HUES6 (cell line): ENCODE data around the gene DUSP2.

ENCODE experiments used
- H3K27ac ChIP-seq: 2 replicates; pipeline ENCODE4 v1.7.0; 2013; ENCODE audit warnings: low read depth, mild to moderate bottlenecking, low read length, inconsistent platforms
- H3K27me3 ChIP-seq: 2 replicates; pipeline ENCODE4 v1.6.1; 2013; ENCODE audit warnings: low read length; ENCODE audit not compliant: control insufficient read depth, insufficient read depth
- H3K36me3 ChIP-seq: 2 replicates; pipeline ENCODE4 v1.6.1; 2013; ENCODE audit warnings: low read length; ENCODE audit not compliant: control insufficient read depth, insufficient read depth
- H3K4me1 ChIP-seq: 2 replicates; pipeline ENCODE4 v1.6.1; 2013; ENCODE audit warnings: low read length; ENCODE audit not compliant: control insufficient read depth, insufficient read depth
- H3K4me3 ChIP-seq: 2 replicates; pipeline ENCODE4 v1.5.1; 2013; ENCODE audit warnings: low read depth, low read length
- H3K9ac ChIP-seq: one replicate; pipeline ENCODE4 v1.6.1; 2013; ENCODE audit warnings: mild to moderate bottlenecking, low read length
- H3K9me3 ChIP-seq: 2 replicates; pipeline ENCODE4 v1.6.1; 2013; ENCODE audit warnings: low read depth, low read length; ENCODE audit not compliant: control insufficient read depth, insufficient read depth

The DUSP2 gene, protein sequence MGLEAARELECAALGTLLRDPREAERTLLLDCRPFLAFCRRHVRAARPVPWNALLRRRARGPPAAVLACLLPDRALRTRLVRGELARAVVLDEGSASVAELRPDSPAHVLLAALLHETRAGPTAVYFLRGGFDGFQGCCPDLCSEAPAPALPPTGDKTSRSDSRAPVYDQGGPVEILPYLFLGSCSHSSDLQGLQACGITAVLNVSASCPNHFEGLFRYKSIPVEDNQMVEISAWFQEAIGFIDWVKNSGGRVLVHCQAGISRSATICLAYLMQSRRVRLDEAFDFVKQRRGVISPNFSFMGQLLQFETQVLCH

DNA sequence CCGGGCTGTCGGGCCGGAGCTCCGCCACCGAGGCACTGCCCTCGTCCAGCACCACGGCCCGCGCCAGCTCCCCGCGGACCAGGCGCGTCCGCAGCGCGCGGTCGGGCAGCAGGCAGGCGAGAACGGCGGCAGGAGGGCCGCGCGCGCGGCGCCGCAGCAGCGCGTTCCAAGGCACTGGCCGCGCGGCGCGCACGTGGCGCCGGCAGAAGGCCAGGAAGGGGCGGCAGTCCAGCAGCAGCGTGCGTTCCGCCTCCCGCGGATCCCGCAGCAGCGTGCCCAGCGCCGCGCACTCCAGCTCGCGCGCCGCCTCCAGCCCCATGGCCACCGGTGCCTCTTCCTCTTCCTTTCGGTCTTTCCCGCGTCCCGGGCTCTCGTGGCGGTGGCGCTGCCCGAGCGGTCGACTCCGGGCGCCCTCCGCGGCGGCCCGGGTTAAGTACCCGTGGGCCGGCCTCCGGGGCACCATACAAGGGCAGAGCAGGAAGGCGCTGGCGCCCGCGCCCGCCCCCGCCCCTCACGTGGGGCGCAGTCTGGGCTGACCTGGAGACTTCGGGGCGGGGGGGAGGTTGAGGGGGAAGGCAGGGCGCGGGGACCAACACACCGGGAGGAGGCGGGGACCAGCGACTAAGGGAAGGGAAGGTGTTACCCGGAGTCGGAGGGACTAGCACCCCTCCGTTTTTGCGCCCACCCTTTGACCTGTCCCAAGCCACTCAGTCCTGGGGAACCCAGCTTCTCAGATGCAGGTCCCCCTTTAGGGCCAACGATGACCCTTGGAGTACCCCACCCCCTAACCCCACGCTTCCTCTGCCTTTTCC, at the start of gene DUSP2:
Gene DUSP2 (minus strand): TSS at position 405 of the 812 bp plus-strand sequence. CDS start 86 bp downstream, at position 319.
- Histone ChIP-seq H3K4me3 (peak within 1 kb of the TSS; percentile 52), H3K4me1 (peaks cover 39% of the 10 kb centered on the region), H3K27me3 (peaks cover 39% of the 10 kb centered on the region), H3K9me3 (no peaks in the 10 kb centered on the region), H3K27ac (no peak within 1 kb of the TSS), H3K9ac (peak within 1 kb of the TSS; percentile 57), H3K36me3 (no peaks in the 10 kb centered on the region)

DNA sequence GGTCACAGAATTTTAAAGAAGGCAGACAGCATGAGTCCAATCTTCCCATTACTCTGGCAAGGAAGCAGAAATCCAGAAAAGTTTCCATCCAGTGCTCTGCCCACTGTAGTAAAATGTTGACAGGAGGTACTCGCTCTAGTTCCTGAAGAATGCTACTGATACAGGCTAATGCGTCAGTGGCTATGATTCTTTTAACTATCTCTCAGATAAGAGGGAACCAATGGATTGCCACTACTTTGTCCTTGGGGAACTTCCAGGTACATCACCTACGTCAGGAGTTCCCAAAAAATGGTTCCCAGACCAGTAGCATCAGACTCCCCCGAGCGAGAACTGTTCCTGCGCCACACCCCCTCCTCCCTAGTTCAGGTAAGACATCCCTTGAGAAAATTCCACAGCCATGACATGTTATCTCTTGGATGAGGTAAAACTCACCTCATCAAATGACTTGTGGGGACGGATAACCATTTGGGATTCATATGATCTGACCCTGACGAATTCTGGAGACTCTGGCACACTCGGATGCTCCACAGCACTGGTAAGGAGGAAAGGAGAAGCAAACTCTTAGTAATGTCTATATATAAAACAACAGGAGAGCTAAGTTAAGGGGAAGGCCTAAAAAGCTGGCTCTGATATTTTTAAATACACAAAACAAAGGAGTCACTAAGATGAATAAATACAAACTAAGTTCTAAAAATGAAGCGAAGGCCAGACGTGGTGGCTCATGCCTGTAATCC, 46.9 kb upstream of the DUSP2 start:
- H3K27me3 ChIP-seq: no peaks in the 10 kb centered on the region

DNA sequence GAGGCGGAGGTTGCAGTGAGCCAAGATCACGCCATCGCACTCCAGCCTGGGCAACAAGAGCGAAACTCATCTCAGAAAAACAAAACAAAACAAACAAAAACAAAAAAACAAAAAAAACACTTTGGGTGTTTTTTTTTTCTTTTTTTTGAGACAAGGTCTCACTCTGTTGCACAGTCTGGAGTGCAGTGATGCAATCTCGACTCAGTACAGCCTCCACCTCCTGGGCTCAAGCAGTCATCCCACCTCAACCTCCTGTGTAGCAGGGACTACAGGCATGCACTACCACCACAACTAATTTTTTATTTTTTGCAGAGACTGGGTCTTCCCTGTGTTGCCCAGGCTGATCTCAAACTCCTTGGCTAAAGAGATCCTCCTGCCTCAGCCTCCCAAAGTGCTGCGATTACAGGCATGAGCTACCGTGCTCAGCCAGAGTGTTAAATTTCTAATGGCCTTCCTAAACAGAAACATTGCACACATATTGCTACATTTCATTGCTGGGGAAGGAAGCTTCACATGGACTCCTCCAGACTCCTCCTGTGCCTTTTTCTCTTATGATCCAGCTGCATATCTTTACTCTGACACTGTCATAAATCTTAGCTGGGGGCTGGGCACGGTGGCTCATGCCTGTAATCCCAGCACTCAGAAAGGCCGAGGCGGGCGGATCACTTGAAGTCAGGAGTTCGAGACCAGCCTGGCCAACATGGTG, 43.7 kb upstream of the DUSP2 start:
- no peaks in the 10 kb centered on the region for H3K9me3 ChIP-seq
- H3K9ac ChIP-seq: no peak overlapping the region
- no peak overlapping the region for H3K27ac ChIP-seq
- H3K27me3 ChIP-seq: no peaks in the 10 kb centered on the region
- H3K36me3 ChIP-seq: peaks cover 94% of the 10 kb centered on the region
- no peak overlapping the region for H3K4me3 ChIP-seq
- H3K4me1 ChIP-seq: no peaks in the 10 kb centered on the region

More for the DNA sequence above, 46.9 kb upstream of the DUSP2 start:
- H3K9me3 ChIP-seq: no peaks in the 10 kb centered on the region
- peaks cover 81% of the 10 kb centered on the region for H3K36me3 ChIP-seq
- no peak overlapping the region for H3K9ac ChIP-seq
- H3K4me1 ChIP-seq: no peaks in the 10 kb centered on the region
- no peak overlapping the region for H3K4me3 ChIP-seq
- no peak overlapping the region for H3K27ac ChIP-seq

DNA sequence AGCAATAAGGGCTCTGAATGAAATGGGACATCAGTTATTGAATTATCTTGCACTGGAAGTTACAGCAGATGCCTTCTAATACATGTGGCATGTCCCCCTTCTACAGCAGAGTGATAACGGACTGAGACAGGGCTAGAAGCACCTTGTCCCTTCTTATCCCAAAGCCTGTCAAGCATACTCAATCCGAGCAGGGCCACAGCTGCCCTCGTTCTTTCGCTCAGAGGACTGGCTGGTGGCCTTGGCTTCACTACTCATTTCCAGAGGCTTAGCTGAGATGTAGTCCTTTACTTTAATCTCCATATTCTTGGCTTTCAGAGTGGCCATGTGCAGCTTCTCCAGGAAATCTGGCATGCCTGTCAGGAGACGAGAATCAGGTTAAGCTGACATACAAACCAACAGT, 41.3 kb upstream of the DUSP2 start:
- no peaks in the 10 kb centered on the region for H3K9me3 ChIP-seq
- no peaks in the 10 kb centered on the region for H3K4me1 ChIP-seq
- H3K9ac ChIP-seq: no peak overlapping the region
- peaks cover 70% of the 10 kb centered on the region for H3K36me3 ChIP-seq
- H3K4me3 ChIP-seq: no peak overlapping the region
- H3K27ac ChIP-seq: no peak overlapping the region
- H3K27me3 ChIP-seq: no peaks in the 10 kb centered on the region

- Histone ChIP-seq H3K9ac (no peak overlapping the region), H3K4me1 (no peaks in the 10 kb centered on the region), H3K27ac (no peak overlapping the region), H3K36me3 (peaks cover 60% of the 10 kb centered on the region), H3K9me3 (no peaks in the 10 kb centered on the region), H3K4me3 (no peak overlapping the region), H3K27me3 (no peaks in the 10 kb centered on the region)
Measured at GRCh38 chr2:96185516-96185915, 40.3 kb upstream of the DUSP2 start.

DNA sequence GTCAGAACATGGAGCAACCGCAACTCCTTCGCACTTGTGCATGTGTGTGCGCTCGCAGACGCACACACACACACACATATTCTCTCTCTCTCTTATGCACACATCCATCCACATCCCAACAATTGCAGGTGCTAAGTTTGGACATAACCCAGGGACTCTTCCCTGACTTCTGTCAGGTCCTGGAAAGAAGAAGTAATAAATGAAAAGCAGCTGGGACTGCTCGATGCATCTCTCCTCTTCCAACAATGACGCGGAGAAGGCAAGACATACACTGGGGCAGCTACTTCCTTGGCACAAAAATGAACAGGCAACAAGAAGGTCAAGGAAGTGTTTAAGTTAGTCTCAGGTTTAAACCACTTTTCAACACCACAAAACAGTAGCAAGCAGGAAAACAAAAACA, 39.7 kb upstream of the DUSP2 start:
- Histone ChIP-seq H3K27ac (no peak overlapping the region), H3K9ac (no peak overlapping the region), H3K4me1 (no peaks in the 10 kb centered on the region), H3K9me3 (no peaks in the 10 kb centered on the region), H3K27me3 (no peaks in the 10 kb centered on the region), H3K36me3 (peaks cover 55% of the 10 kb centered on the region), H3K4me3 (no peak overlapping the region)

DNA sequence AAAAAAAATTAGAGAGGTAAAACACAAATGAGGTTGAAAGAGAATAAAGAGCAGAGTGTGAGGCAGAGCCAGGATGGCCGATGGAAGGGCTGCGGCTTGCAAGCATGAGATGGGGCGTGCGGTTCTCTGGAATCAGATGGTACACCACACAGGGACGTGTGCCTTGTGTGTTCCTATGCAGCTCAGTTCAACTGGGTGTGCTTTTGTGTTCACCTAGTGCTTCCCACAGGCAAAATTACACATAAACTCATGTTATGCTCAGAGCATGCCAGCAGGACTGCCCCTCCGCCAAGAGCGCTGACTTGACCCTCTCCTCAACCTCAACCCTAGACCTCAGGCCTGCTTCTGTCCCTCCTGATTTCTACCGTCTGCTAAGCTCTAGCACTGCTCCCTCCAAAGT, 38.9 kb upstream of the DUSP2 start:
- H3K27me3 ChIP-seq: no peaks in the 10 kb centered on the region
- H3K36me3 ChIP-seq: peaks cover 48% of the 10 kb centered on the region
- H3K9ac ChIP-seq: no peak overlapping the region
- H3K4me3 ChIP-seq: no peak overlapping the region
- H3K9me3 ChIP-seq: no peaks in the 10 kb centered on the region
- H3K27ac ChIP-seq: no peak overlapping the region
- H3K4me1 ChIP-seq: no peaks in the 10 kb centered on the region

DNA sequence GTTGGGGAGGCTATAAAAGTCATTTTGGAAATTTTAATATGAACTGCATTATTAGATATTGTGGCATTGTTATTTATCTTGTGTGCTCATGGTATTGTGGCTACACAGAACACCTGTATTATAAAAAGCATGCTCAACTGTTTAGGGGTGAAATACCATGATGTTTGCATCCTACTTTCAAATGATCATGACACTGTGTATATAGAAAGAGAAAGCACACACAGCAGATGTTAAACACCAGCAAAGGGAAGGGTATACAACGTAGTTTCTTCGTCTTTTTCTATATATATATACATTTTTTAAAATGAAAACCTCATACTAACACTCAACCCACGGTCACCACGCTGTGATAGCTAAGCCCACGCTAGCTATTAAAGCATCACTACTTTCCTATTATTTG, 36.3 kb upstream of the DUSP2 start:
- Histone ChIP-seq H3K36me3 (peaks cover 26% of the 10 kb centered on the region), H3K9ac (no peak overlapping the region), H3K27ac (no peak overlapping the region), H3K27me3 (no peaks in the 10 kb centered on the region), H3K4me1 (no peaks in the 10 kb centered on the region), H3K4me3 (no peak overlapping the region), H3K9me3 (no peaks in the 10 kb centered on the region)

DNA sequence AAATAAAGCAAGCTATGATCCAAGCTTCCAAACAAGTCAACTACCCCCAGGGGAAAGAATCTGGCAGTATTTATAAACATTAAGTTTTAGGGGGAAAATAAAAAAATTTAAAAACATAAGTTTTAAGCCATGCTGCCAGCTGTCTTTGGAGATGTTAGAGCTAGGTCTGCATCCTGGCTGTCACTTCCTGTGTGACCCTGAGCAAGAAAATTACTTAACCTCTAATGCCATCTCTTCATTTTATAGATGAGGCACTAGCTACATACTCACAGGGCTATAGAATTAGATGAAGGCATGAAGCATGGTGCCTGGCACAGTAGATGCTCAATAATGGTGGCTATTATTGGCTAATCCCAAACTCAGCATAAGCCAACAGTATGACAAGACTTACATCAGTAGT, 35.3 kb upstream of the DUSP2 start:
- Histone ChIP-seq H3K4me1 (no peaks in the 10 kb centered on the region), H3K27me3 (no peaks in the 10 kb centered on the region), H3K9me3 (no peaks in the 10 kb centered on the region), H3K4me3 (no peak overlapping the region), H3K9ac (no peak overlapping the region), H3K27ac (no peak overlapping the region), H3K36me3 (peaks cover 16% of the 10 kb centered on the region)

DNA sequence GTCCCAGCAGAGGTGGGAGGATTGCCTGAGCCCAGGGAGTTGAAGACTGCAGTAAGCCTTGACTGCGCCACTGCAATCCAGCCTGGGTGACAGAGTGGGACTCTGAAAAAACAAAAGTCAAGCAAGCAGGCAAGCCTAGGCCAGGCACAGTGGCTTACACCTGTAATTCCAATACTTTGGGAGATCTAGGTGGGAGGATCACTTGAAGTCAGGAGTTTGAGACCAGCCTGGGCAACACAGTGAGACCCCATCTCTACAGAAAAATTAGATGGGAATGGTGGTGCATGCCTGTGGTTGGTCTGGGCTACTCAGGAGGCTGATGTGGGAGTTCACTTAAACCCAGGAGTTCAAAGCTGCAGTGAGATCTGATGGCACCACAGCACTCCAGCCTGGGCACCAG, 34.8 kb upstream of the DUSP2 start:
- H3K4me3 ChIP-seq: no peak overlapping the region
- H3K9ac ChIP-seq: no peak overlapping the region
- H3K36me3 ChIP-seq: peaks cover 11% of the 10 kb centered on the region
- no peaks in the 10 kb centered on the region for H3K4me1 ChIP-seq
- no peaks in the 10 kb centered on the region for H3K27me3 ChIP-seq
- H3K27ac ChIP-seq: no peak overlapping the region
- no peaks in the 10 kb centered on the region for H3K9me3 ChIP-seq
